GM12892 (cell line): Measurements from ENCODE around the gene TEX10.

ENCODE experiments used
- POLR2A ChIP-seq: IDR thresholded peaks from 2 replicates; pipeline ENCODE4 v1.6.1; 2011; ENCODE audit warnings: low read depth, low read length, control low read depth
- POLR2AphosphoS5 ChIP-seq: IDR thresholded peaks from 2 replicates; pipeline ENCODE4 v1.6.1; 2011; ENCODE audit warnings: low read depth, low read length, control low read depth
- TAF1 ChIP-seq: IDR thresholded peaks from 2 replicates; pipeline ENCODE4 v1.6.1; 2011; ENCODE audit warnings: low read depth, mild to moderate bottlenecking, control low read depth, low read length, borderline replicate concordance

GRCh38 chr9:100377015-100377414, 24.3 kb upstream of the TEX10 start:
- TF ChIP-seq POLR2A (no peak), TAF1 (no peak), POLR2AphosphoS5 (no peak)
